C4-2B (cell line): ENCODE data around the gene PPM1N.

ENCODE experiments used
- ZFX ChIP-seq: fragments of 450-650 bp; IDR thresholded peaks from 2 replicates; pipeline ENCODE4 v1.6.1; 2017
- TF ChIP-seq, protein P1 (sequence below): fragments of 450-650 bp; conservative IDR thresholded peaks from 2 replicates; pipeline ENCODE4 v1.5.1; 2017; ENCODE audit warnings: mild to moderate bottlenecking

DNA sequence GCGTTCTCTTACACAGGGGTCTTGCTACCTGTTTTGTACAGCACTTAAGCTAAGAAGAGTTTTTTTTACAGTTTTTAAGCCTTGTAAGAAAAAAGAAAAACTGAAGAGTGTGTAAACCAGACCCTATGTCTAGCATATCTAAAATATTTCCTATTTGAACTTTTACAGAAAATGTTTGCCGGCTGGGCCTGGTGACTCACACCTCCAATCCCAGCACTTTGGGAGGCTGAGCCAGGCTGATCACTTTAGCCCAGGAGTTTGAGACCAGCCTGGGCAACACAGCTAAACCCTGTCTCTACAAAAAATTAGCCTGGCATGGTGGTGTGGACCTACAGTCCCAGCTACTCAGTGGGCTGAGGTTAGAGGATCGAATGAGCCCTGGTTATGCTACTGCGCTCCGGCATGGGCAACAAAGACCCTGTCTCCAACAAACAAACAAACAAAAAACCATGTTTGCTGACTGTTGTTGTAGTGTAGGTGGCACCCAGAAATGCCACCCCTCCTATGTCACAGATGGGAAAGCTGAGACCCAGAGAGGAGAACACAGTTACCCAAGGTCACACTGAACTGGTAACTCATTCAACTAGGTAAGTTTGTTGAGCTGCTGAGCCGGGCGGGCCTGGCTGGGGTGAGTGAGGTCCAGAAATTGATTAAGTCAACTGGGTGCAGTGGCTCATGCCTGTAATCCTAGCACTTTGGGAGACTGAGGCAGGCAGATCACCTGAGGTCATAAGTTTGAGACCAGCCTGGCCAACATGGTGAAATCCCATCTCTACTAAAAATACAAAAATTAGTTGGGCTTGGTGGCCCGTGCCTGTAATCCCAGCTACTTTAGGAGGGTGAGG, 7.1 kb downstream of the PPM1N start:
- TF ChIP-seq, protein P1, sequence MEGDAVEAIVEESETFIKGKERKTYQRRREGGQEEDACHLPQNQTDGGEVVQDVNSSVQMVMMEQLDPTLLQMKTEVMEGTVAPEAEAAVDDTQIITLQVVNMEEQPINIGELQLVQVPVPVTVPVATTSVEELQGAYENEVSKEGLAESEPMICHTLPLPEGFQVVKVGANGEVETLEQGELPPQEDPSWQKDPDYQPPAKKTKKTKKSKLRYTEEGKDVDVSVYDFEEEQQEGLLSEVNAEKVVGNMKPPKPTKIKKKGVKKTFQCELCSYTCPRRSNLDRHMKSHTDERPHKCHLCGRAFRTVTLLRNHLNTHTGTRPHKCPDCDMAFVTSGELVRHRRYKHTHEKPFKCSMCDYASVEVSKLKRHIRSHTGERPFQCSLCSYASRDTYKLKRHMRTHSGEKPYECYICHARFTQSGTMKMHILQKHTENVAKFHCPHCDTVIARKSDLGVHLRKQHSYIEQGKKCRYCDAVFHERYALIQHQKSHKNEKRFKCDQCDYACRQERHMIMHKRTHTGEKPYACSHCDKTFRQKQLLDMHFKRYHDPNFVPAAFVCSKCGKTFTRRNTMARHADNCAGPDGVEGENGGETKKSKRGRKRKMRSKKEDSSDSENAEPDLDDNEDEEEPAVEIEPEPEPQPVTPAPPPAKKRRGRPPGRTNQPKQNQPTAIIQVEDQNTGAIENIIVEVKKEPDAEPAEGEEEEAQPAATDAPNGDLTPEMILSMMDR = no peak
- no peak for TF ChIP-seq ZFX
